Progenitor cell of endocrine pancreas (in vitro differentiated cells): Measurements from ENCODE around the gene RPL38. TPM values are rescaled to one million over a fixed set of nuclear protein-coding genes. Genes with fewer than 3 reads are reported as not detected.

ENCODE experiments used
- DNase-seq: peaks from one replicate; pipeline ENCODE4 v3.0.0; 2021; ENCODE audit warnings: low spot score; ENCODE audit not compliant: unreplicated experiment
- H3K27ac Mint-ChIP-seq: 2 replicates; pipeline ENCODE4 v1.8.0; 2021; ENCODE audit warnings: mild to moderate bottlenecking, moderate library complexity, mixed read lengths
- H3K27me3 Mint-ChIP-seq: 2 replicates; pipeline ENCODE4 v1.8.0; 2021; ENCODE audit warnings: mixed read lengths
- H3K36me3 Mint-ChIP-seq: 2 replicates; pipeline ENCODE4 v1.8.0; 2022; ENCODE audit warnings: mixed read lengths; ENCODE audit not compliant: insufficient read depth
- H3K4me1 Mint-ChIP-seq: 2 replicates; pipeline ENCODE4 v1.8.0; 2021; ENCODE audit warnings: low read depth, mixed read lengths
- H3K4me3 Mint-ChIP-seq: 2 replicates; pipeline ENCODE4 v1.8.0; 2021; ENCODE audit warnings: low read depth, mild to moderate bottlenecking, moderate library complexity, mixed read lengths
- H3K9me3 Mint-ChIP-seq: 2 replicates; pipeline ENCODE4 v1.8.0; 2021; ENCODE audit warnings: low read depth, mixed read lengths
- total RNA-seq: library from RNA; stranded (reverse); gene quantifications from 2 replicates; pipeline ENCODE4 v1.2.1, GENCODE V29; 2021
- TF ChIP-seq, protein P1 (sequence below): fragments of 200-600 bp; sonication (generic); IDR thresholded peaks from one replicate; pipeline ENCODE4 v1.5.0; 2021; ENCODE audit warnings: antibody characterized with exemption, mild to moderate bottlenecking; ENCODE audit not compliant: unreplicated experiment

The RPL38 gene
- total RNA-seq, 1 donor from 2014 or later: 798 TPM

- peaks cover 17% of the 10 kb centered on the region for H3K4me1 Mint-ChIP-seq
- peaks cover 35% of the 10 kb centered on the region for H3K27me3 Mint-ChIP-seq
- no peak for DNase-seq
- TF ChIP-seq, protein P1, sequence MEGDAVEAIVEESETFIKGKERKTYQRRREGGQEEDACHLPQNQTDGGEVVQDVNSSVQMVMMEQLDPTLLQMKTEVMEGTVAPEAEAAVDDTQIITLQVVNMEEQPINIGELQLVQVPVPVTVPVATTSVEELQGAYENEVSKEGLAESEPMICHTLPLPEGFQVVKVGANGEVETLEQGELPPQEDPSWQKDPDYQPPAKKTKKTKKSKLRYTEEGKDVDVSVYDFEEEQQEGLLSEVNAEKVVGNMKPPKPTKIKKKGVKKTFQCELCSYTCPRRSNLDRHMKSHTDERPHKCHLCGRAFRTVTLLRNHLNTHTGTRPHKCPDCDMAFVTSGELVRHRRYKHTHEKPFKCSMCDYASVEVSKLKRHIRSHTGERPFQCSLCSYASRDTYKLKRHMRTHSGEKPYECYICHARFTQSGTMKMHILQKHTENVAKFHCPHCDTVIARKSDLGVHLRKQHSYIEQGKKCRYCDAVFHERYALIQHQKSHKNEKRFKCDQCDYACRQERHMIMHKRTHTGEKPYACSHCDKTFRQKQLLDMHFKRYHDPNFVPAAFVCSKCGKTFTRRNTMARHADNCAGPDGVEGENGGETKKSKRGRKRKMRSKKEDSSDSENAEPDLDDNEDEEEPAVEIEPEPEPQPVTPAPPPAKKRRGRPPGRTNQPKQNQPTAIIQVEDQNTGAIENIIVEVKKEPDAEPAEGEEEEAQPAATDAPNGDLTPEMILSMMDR: no peak
- H3K27ac Mint-ChIP-seq: peak overlapping the region; percentile 13
- H3K36me3 Mint-ChIP-seq: peaks cover 13% of the 10 kb centered on the region
- no peaks in the 10 kb centered on the region for H3K9me3 Mint-ChIP-seq
- H3K4me3 Mint-ChIP-seq: peak overlapping the region; percentile 100
Observed at GRCh38 chr17:74202938-74203337, 540 bp upstream of the RPL38 start.

GRCh38 chr17:74204474-74204873 is 996 bp downstream of the RPL38 start:
- Mint-ChIP-seq H3K4me3 (peak overlapping the region; percentile 100), H3K4me1 (peaks cover 17% of the 10 kb centered on the region), H3K9me3 (no peaks in the 10 kb centered on the region), H3K27ac (peak overlapping the region; percentile 99), H3K36me3 (peaks cover 19% of the 10 kb centered on the region), H3K27me3 (peaks cover 21% of the 10 kb centered on the region)
- TF ChIP-seq, protein P1: no peak
- DNase-seq: no peak

DNA sequence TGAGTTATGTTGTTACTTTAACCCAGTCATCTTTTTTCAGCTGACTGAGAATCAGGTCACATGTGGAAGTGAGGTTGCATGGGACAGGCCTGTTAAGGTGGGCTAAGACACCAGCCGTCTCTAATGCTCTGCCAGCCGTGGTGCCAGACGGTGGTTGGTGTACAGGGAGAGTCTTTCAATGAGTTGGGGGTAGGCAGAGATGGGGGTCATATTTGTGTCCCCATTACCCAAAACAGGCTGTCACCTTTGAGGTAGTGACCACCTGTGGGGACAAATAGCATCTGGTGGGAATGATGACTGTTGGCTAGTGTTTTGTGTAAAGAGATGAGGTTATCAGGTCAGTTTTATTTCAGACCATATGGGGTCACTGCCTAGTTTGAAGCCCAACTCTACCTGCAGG is 1.8 kb downstream of the RPL38 start:
- TF ChIP-seq, protein P1: no peak
- Mint-ChIP-seq H3K9me3 (no peaks in the 10 kb centered on the region), H3K4me3 (peak overlapping the region; percentile 100), H3K4me1 (peaks cover 16% of the 10 kb centered on the region), H3K27ac (peak overlapping the region; percentile 63), H3K27me3 (peaks cover 17% of the 10 kb centered on the region), H3K36me3 (peaks cover 23% of the 10 kb centered on the region)
- DNase-seq: no peak

- H3K4me1 Mint-ChIP-seq: peaks cover 17% of the 10 kb centered on the region
- no peaks in the 10 kb centered on the region for H3K9me3 Mint-ChIP-seq
- H3K27me3 Mint-ChIP-seq: peaks cover 13% of the 10 kb centered on the region
- no peak for DNase-seq
- H3K36me3 Mint-ChIP-seq: peaks cover 26% of the 10 kb centered on the region
- TF ChIP-seq, protein P1: no peak
- H3K27ac Mint-ChIP-seq: peak overlapping the region; percentile 42
- H3K4me3 Mint-ChIP-seq: peak overlapping the region; percentile 34
Observed at GRCh38 chr17:74206332-74206818, 2.9 kb downstream of the RPL38 start.

GRCh38 chr17:74210191-74211140 is 7.0 kb downstream of the RPL38 start:
- Mint-ChIP-seq H3K27me3 (peaks cover 43% of the 10 kb centered on the region), H3K36me3 (peaks cover 20% of the 10 kb centered on the region), H3K9me3 (no peaks in the 10 kb centered on the region), H3K4me1 (peaks cover 15% of the 10 kb centered on the region), H3K27ac (peak overlapping the region; percentile 37), H3K4me3 (no peak overlapping the region)
- peak; percentile 57 for DNase-seq
- TF ChIP-seq, protein P1: peak; percentile 96
